Fibroblast of lung (primary cell): ENCODE data around the gene CLEC16A.

Experiments
- CTCF ChIP-seq, 2 donors: IDR thresholded peaks in 1 of 2; conservative IDR thresholded peaks in 1 of 2; 1 replicate in 1 of 2; 2 replicates in 1 of 2; pipeline ENCODE4 v1.5.1; 2011 to 2012; ENCODE audit warnings: low read length in 2 of 2, control low read depth in 1 of 2, inconsistent platforms in 1 of 2, low read depth in 1 of 2, mild to moderate bottlenecking in 1 of 2
- EZH2 ChIP-seq: IDR thresholded peaks from 2 replicates; pipeline ENCODE4 v1.5.1; 2012; ENCODE audit warnings: low read length, control low read depth, mild to moderate bottlenecking; ENCODE audit errors: missing control alignments

- TF ChIP-seq CTCF (conservative IDR thresholded peaks at IDR 0.05 in 1 of 2, IDR thresholded peaks at IDR 0.05 in 1 of 2; ENCODE audit: low read depth in 1 of 2, low read length in 2 of 2) (no peak), EZH2 (no peak)
Observed at GRCh38 chr16:11089504-11090124, 145.2 kb downstream of the CLEC16A start.
